ENCODE measurements around the gene PRMT7.

PRMT7 gene

GRCh38 chr16:68376590-68376989 is 65.8 kb downstream of the PRMT7 start:
- no peak for DNase-seq (ENCODE audit: low read depth)

GRCh38 chr16:68377221-68377620 is 66.4 kb downstream of the PRMT7 start:
- no peak for DNase-seq (ENCODE audit: low read depth)

GRCh38 chr16:68377667-68378393 is 67.0 kb downstream of the PRMT7 start:
- no peak for DNase-seq (ENCODE audit: low read depth)

- no peak for DNase-seq (ENCODE audit: low read depth)
These were observed 67.9 kb downstream of the PRMT7 start for GRCh38 chr16:68378436-68379415.

GRCh38 chr16:68379472-68380347 is 68.9 kb downstream of the PRMT7 start:
- no peak for DNase-seq (ENCODE audit: low read depth)

DNA sequence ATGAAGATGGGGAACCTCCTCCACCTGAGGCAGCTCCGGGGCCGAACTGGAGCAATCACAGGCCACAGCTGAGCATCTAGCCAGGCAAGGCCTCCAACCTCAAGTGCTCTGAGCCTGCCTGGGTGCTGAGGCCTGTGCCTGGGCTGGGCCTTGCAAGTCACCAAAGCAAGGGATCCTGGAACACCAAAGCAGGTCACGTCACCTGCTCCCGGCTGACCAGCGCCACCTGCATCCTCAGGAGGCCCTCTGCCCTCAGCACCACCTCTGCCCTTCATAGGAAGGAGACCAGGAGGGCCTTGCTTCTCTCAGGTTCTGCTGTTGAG is 69.5 kb downstream of the PRMT7 start:
- DNase-seq (ENCODE audit: low read depth) = no peak

DNA sequence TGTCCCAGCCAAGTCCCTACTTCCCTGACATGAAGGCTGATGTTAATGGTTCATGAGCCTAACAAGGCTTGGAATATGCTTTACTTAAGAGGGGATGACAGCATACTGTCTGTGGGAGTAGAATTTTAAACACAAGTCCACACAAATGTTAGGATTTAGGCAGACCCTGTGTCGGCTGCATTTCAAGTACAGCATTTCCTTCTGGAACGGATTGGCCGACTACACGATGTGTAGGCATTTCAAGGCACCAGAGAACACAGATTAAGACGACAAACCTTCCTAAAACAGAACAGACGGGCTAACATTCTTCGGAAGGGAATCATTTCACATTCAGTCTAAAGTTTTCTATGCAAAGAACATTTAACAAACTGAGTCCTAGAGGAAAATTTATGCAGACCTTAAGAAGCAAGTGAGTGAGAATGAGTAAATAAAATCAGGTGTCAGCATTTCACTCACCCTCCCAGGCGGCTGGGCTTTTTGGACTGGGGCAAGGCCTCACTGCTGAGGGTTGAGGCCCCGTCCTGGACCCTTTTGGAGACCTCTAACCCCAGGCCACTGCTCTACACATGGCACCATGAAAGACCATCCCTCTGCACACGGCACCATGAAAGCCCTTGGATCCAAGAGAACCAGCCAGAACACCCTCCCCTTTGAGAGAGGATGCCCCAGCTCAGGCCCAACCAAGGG is 70.0 kb downstream of the PRMT7 start:
- no peak for DNase-seq (ENCODE audit: low read depth)

DNA sequence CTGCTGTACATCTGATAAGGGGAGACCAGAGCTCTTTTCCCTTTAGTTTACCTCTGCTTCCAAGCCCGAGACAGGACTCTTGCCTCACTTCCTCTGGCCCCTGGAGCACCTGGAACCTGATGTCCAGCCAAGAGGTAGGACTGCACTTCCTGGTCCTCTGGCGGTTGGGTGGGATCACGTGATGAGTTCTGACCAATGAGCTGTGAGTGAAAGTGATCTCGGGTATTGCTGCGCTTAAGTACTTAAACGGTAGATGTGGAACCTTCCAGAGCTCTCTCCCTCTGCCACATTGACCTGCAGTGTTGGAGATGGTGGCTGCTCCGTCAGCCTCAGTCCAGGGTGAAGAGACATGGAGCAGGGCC is 70.5 kb downstream of the PRMT7 start:
- no peak for DNase-seq (ENCODE audit: low read depth)

DNA sequence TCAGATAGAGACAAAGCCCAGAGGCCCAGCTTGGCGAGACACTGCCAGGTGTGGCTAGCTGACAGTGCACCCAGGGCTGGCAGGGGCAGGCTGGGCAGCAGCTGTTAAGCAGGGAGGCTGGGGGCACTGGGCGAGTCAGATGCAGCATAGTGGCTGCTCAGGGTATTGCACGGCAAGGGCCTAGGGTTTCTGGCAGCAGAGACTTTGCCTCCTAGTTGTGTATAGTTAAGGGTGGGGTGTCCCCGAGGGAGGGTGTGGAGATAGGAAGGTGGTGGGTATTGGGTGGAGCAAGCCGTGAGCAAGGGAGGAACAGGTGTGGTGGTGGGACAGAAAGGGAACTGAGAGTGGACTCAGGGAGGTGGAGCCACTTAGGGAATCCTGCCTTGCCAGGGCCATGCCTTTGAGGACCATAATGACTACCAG is 71.5 kb downstream of the PRMT7 start:
- DNase-seq (ENCODE audit: low read depth) = no peak

- DNase-seq (ENCODE audit: low read depth) = no peak
These were observed 73.0 kb downstream of the PRMT7 start for GRCh38 chr16:68383858-68384257.

GRCh38 chr16:68384288-68385161 is 73.7 kb downstream of the PRMT7 start:
- no peak for DNase-seq (ENCODE audit: low read depth)

DNA sequence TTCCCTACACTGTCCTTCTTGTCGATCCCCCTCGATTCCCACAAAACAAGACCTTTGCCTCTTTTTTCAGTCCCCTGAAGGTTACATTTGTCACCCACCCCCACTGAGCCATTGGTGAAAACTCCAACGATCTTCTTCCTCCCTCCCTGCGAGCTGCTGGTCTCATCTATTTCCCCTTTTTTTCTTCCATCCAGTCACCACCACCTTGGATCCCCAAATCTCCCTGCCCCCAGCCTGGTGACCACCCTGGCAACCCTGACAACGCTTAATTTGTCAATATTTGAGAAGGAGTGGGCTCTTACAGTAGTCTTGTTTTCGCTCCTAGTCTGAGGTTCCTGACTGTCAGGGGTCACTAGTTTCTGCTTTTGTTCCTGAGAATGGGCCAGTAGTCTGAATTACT is 74.6 kb downstream of the PRMT7 start:
- DNase-seq (ENCODE audit: low read depth) = no peak

DNA sequence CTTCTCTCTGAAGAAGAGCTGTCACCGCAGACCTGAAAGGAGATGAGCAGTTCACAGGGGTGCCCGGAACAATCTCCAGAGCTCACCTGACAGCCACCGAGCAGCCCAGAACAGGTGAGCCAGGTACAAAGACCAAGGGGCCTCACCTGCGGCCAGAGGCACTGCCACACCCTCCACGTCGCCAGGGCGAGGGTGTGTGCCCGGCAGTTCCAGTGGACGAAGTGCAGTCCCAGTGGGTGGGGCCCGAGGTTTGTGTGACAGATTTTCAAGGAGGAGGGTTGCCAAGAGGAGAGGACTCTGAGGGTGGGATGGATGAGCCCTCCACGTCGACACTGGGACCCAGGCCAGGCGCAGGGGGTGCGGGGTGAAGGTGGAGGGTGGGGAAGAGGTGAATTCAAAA is 75.8 kb downstream of the PRMT7 start:
- DNase-seq (ENCODE audit: low read depth) = no peak

DNA sequence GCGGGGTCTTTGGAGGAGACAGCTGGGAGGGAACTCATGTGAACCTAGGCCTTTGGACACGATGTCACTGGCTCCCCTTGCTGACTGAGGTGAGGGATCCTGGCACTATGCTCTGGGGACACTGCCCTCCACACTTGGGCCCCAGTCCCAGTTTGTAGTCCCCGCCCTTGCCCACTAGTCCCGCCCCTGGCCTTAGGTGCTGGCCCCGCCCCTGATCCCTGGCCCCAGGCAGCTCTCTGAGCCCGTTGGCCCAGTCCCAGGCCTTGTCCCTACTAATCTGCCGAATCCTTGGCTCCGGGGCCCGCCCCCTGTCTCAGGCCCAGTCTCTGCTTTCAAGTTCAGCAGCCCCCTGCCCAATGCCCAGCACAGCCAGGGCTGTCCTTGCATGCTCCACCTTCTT is 76.5 kb downstream of the PRMT7 start:
- DNase-seq (ENCODE audit: low read depth) = no peak

DNA sequence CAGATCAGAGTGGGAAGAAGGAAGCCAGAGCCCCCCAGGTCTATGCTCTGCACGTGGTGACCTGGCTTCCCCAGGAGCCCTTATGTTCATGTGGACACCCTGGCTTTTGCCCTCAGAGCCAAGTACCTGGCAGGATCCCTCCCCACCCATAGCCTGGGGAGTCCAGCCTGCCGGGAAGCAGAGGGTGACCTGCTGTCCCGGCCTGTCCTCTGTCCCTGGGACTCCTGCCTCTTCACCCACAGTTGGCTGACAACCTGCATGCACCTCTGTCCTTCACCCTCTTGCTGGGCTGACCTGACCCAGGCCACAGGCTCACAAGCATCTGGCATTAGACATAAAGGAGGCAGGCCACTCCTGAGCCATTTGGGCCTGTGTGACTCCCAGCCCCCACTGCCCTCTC is 77.3 kb downstream of the PRMT7 start:
- DNase-seq (ENCODE audit: low read depth) = no peak

- no peak for DNase-seq (ENCODE audit: low read depth)
These were observed 78.2 kb downstream of the PRMT7 start for GRCh38 chr16:68389006-68389405.

DNA sequence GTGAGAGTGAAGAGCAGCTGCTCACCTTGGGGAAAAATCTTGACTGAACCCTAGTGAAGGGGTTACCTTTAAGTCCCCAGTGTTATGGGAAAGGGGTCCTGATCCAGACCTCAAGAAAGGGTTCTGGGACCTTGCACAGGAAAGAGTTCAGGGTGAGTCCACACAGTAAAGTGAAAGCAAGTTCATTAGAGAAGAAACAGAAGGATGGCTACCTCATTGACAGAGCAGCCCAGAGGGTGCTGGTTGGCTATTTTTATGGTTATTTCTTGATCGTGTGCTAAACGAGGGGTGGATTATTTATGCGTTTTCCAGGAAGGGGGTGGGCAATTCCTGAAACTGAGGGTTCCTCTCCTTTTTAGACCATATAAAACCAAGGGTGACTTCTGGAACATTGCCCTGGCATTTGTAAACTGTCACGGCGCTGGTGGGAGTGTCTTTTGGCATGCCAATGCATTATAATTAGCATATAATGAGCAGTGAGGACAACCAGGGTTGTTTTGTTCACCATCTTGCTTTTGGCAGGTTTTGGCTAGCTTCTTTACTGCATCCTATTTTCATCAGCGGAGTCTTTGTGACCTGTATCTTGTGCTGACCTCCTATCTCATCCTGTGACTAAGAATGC is 79.0 kb downstream of the PRMT7 start:
- DNase-seq (ENCODE audit: low read depth) = no peak

- no peak for DNase-seq (ENCODE audit: low read depth)
These were observed 82.5 kb downstream of the PRMT7 start for GRCh38 chr16:68393333-68393732.

DNA sequence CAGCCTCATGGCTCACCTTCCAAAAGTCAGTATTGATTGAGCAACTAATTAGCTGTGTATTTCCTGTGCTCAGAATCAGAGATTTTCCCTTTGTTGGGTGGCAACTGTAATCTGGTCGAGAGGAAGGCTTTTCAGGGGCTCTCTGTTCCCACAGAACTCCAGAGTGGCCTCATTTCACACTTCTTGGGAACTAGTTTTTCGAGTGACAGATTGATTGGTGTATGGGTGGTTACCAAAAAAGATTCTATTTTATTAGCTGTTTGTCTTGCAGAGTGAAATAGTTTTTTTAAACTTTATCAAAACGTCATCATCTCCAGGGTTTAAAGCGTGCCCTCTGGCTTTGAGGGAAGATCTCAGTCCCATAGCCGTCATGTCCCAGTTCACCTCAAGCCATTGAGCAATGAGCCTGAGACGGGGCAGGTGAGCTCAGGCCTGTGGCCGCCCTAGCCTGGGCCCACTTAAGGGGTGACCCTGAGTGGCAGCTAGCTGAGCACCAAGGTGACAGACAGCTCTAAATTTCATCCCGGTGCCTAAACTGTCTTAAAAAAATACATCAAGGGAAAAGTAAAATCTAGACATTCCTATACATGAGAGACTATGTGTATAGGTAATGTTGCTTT is 84.5 kb downstream of the PRMT7 start:
- no peak for DNase-seq (ENCODE audit: low read depth)

DNA sequence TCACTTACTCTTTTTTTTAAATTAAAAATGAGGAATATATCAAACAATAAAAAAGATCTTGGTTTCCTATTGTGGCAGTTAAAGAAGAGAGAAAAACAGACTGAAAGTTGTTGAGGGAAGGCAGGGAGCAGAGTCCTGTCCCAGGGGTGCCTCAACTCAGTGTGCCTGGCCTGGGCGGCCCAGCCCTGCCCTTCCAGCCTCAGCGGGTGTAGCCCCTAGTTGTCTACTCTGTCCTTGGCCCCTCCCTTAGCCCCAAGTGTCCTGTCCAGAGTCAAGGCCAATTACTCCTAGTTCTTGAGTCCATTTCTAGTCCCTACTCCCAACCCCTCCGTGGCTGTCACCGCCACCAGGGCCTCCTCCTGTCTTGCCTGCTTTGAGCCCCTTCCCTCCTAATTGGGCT is 85.0 kb downstream of the PRMT7 start:
- DNase-seq (ENCODE audit: low read depth) = no peak
